ENCODE results near the gene LIPT2. TPM values are rescaled to one million over a fixed set of nuclear protein-coding genes. Genes with fewer than 3 reads are reported as not detected.

LIPT2 gene
- total and polyA plus RNA-seq, 12 donors: 0.93 to 3.8 (median 1.6) TPM

GRCh38 chr11:74464746-74465145 is 28.8 kb downstream of the LIPT2 start:
- DNase-seq (no peak), ATAC-seq (no peak)
- TF ChIP-seq CTCF (IDR thresholded peaks at IDR 0.05): no peak
- H3K4me1 ChIP-seq: peaks cover 0 to 52% (median 28%) of the 10 kb centered on the region in 9 donors
- no peak overlapping the region for H3K4me3 ChIP-seq
- 94 to 95% methylated on average over 1 of the region's 1 CpG for WGBS, 2 donors
- H3K27me3 ChIP-seq: no peaks in the 10 kb centered on the region
- no peaks in the 10 kb centered on the region for H3K36me3 ChIP-seq
- intact Hi-C loops (cut with DNase I): loop anchor here in 1 of 10 donors (5.0 kb wide), 1 partner anchor 103 kb away; no protein-coding TSS in a partner anchor
- peak overlapping the region in 1 of 10 donors; percentile 18 for H3K27ac ChIP-seq
- no peaks in the 10 kb centered on the region for H3K9me3 ChIP-seq

DNA sequence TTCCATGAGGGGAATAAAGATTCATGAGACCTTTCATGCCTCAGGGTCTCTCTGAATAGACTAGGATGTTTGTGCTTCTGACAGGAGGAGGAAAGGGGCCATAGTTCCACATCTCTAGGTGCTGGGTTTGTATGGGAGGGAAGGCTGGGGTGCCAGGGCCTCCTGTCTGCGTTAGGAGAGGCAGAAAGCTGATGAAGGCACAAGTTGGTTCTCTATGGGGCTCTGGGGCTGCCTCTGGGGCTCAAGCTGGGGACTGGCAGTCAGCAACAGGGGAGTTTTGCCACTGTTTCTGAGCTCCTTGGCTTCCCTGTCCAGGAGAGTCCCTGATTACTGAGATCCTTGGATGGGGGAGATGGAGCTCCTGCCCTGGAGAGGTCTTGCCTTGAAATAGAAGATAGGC is 30.3 kb downstream of the LIPT2 start:
- no peak for TF ChIP-seq CTCF (IDR thresholded peaks at IDR 0.05)
- DNase-seq (no peak), ATAC-seq (no peak)
- Histone ChIP-seq H3K27ac (peak overlapping the region in 2 of 10 donors; percentile 77 to 85), H3K27me3 (no peaks in the 10 kb centered on the region), H3K4me3 (no peak overlapping the region), H3K9me3 (no peaks in the 10 kb centered on the region), H3K36me3 (peaks cover 0 to 6% (median 0%) of the 10 kb centered on the region in 9 donors), H3K4me1 (peaks cover 0 to 56% (median 18%) of the 10 kb centered on the region in 9 donors)
- intact Hi-C loops (cut with DNase I): loop anchor here in 1 of 10 donors (5.0 kb wide), 1 partner anchor 104 kb away; no protein-coding TSS in a partner anchor
- WGBS, 2 donors: 91 to 97% methylated on average over 1 of the region's 1 CpG

DNA sequence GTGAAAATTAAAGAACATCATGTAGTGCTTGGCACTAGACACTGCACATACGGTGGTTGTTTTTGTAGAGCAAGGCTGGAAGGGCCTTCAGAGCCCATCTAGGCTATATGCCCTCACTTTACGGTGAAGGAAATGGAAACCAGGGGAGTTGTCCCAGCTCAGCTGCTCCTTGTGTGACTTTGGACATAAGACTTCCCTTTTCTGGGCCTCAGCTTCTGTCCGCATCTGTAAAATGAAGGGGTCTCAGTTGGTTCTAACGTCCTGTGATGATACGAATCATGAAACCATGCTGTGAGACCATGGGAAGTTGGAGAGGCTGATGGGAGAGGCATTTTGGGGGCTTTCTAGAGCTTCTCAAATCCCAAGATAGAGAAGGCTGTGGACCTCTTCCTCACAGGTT is 30.9 kb downstream of the LIPT2 start:
- Histone ChIP-seq H3K9me3 (no peaks in the 10 kb centered on the region), H3K4me1 (peaks cover 0 to 52% (median 12%) of the 10 kb centered on the region in 9 donors), H3K27me3 (no peaks in the 10 kb centered on the region), H3K4me3 (no peak overlapping the region), H3K27ac (peak overlapping the region in 8 of 10 donors; percentile 44 to 85 (median 62)), H3K36me3 (peaks cover 0 to 11% (median 0%) of the 10 kb centered on the region in 9 donors)
- intact Hi-C loops (cut with DNase I): loop anchor here in 1 of 10 donors (5.0 kb wide), 1 partner anchor 105 kb away; no protein-coding TSS in a partner anchor
- TF ChIP-seq CTCF (IDR thresholded peaks at IDR 0.05): no peak
- DNase-seq: no peak
- WGBS, 2 donors: 79 to 81% methylated on average over 5 of the region's 5 CpGs
- peak in 1 of 8 donors; percentile 22 for ATAC-seq

GRCh38 chr11:74462009-74462408 is 31.5 kb downstream of the LIPT2 start:
- peak; percentile 70 to 74 for DNase-seq
- Histone ChIP-seq H3K4me1 (peaks cover 0 to 45% (median 11%) of the 10 kb centered on the region in 9 donors), H3K36me3 (peaks cover 0 to 17% (median 0%) of the 10 kb centered on the region in 9 donors), H3K27ac (peak overlapping the region in 8 of 10 donors; percentile 50 to 85 (median 62)), H3K4me3 (peak overlapping the region in 7 of 10 donors; percentile 2 to 53 (median 33)), H3K9me3 (no peaks in the 10 kb centered on the region), H3K27me3 (no peaks in the 10 kb centered on the region)
- intact Hi-C loops (cut with DNase I): loop anchor here in 1 of 10 donors (5.0 kb wide), 1 partner anchor 105 kb away; no protein-coding TSS in a partner anchor
- ATAC-seq: peak; percentile 86 to 94 (median 92)
- WGBS, 2 donors: 45 to 48% methylated on average over 2 of the region's 2 CpGs
- TF ChIP-seq CTCF (IDR thresholded peaks at IDR 0.05): no peak

All from heart right ventricle (tissue), 16 donors.